NCI-H146 treated with DMSO at 0.1 percent for 48 hours (cell line): ENCODE results near the gene C16orf78.
A peak's percentile ranks its signal among the peaks of the same experiment; 100 is the strongest.

Source experiments
- DNase-seq: peaks from one replicate; lab custom pipeline; 2025; ENCODE audit not compliant: unreplicated experiment; lab: John Stamatoyannopoulos, UW

C16orf78 gene

DNA sequence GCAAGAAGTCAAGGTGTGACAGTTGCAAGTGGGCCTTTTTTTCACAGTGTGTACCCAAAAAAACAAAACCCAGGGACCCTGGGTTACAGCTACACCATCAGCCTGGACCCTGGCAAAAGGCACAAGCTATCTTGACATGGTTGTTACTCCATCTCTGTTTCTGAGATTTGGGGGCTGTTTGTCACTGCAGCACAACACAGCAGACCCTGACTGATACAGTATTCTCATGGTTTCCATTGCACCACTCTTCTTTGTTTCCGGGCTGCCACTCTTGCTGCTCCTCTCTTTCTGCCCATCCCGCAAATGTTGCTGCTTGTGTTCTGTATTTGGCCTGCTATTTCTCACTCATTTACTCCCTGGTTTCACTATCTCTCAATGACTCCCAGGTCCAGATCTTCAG is 55.2 kb downstream of the C16orf78 start:
- DNase-seq, result no peak

DNA sequence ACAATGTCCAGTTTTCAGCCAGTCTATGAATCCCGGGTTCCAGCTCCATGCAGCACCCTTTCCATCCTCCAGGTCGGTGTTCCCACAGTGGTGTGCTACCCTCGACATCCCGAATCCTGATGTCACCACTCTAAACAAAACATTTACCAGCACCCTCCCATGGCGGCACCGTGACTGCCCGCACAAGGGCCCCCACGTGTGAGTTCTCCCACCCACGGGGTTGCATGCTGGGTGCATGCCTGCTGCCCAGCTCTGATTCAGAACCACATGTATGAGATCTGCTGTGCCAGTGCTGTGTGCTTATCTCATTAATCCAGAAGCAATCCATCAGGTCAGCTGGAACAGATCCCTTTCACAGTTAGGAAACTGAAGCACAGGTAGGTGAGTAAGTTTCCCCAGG is 57.4 kb downstream of the C16orf78 start:
- DNase-seq, result no peak

DNA sequence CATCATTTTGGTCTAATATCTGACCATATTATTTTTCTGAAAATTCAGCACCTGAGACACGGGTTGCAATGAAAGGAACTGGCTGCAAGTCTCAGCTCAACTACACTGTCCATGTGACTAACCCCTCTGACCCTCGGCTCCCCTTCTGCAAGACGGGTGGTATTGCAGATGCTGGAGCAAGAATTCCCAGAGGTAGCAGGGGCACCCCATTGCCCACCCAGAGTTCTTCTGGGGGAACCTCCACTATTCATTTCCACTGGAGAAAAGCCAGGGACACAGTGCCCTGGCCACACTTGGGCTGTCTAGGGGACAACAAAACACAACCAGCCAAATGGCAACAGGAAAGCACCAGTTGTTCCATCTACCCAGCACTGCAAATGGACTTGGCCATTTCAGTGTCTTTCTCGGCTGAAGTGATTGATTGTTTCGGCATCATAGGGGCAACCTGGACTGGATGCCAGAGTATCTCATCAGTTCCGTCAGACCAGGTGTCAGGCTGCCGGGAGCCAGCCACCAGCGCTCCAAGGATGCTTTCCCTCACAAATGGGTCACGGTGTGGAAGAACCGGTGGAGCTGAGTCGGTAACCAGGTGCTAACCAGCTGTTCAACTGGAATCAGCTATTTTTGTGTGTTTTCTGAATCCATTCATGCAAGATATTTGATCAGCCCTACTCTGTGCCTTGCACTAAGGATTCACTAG is 58.1 kb downstream of the C16orf78 start:
- no peak for DNase-seq

DNA sequence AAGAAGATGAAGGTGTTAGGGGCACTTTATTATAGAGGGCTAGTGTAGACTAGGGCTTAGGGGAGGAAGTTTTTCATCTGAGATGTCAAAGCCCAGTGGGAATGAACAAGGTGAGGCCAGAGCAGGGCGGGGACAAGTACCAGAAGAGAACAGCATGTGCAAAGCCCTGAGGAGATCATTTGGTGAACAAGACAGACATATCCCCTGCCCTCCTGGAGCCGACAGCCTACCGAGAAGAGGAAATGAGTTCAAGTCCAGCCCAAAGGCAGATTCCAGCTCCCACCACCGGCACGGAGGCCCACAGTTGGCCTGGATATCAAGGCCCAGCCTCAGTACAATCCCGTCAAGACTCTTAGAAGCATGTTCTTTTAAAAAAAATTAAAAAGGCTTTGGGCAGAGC is 61.1 kb downstream of the C16orf78 start:
- no peak for DNase-seq

DNA sequence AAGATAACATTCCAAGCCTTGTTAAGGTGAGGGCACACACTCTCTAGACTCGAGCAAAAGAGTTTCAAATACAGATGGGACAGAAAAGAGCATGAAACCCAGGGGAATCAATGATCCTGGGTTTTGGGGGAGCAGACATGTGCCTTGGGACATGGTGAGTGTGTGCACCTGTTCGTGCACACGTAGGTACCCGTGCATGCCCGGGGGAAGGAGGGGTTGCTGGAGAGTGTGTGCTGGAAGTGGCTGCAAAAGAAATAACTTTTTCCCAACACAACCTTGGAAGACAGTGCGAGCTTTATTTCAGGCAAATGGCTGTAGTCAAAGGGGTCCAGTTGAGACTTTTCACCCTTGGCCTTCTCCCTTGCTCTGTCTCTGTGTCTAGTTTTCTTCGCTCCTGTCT is 62.6 kb downstream of the C16orf78 start:
- DNase-seq, result no peak

DNA sequence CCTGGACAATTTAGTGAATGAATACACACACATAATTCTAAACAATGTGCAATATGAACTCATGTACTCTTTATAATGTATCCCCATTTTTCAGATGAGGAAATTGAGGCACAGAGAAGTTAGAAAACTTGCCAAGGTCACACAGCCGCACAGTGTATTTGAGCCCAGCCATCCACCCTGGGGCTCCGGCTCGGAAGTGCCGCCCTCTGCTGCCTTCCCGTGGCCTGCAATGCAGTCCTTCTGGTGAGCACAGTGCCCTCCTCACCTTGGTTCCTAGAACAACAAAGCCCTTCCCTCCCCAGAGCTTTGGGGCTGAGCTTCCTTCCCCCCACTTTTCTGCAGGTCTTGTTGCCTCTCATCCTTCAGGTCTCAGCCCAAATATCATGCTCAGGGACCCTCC is 63.7 kb downstream of the C16orf78 start:
- DNase-seq, result no peak

DNA sequence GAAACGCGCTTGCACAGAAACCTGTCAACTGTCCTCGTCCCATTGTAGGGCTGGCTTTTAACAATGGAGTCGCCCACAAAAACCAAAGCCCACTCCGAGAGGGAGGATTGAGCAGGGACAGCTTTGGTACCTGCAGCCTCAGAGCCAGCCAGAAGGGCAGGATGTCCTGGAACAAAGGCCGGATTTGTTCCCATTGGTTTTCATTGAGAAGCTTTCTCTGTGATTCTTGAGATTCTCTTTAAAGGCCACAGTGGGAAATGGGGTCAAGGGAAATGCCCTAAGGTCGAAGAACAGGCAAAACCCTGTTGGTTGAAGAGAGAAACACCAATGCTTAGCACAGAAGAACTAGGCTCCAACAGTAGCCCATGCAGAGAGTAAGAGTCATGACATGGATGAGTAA is 65.4 kb downstream of the C16orf78 start:
- DNase-seq, result no peak

DNA sequence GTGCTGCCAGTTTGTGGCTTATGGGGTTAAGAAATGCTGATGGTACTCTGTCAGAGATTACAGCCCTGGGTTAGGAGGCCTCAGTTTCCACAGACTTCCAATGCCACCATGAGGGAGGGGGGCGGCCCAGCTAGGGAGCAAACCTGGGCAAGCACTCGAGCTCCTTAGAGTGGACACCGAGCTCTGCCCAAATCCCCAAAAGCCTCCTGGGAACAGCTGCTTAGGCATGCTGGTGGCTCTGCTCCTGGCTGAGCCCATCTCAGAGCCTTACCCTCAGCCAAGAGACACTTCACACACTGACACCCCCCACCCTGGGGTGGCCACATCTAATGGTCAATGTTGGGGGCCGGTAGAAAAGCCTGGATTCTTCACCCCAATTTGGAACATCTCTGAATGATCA is 66.1 kb downstream of the C16orf78 start:
- no peak for DNase-seq

DNA sequence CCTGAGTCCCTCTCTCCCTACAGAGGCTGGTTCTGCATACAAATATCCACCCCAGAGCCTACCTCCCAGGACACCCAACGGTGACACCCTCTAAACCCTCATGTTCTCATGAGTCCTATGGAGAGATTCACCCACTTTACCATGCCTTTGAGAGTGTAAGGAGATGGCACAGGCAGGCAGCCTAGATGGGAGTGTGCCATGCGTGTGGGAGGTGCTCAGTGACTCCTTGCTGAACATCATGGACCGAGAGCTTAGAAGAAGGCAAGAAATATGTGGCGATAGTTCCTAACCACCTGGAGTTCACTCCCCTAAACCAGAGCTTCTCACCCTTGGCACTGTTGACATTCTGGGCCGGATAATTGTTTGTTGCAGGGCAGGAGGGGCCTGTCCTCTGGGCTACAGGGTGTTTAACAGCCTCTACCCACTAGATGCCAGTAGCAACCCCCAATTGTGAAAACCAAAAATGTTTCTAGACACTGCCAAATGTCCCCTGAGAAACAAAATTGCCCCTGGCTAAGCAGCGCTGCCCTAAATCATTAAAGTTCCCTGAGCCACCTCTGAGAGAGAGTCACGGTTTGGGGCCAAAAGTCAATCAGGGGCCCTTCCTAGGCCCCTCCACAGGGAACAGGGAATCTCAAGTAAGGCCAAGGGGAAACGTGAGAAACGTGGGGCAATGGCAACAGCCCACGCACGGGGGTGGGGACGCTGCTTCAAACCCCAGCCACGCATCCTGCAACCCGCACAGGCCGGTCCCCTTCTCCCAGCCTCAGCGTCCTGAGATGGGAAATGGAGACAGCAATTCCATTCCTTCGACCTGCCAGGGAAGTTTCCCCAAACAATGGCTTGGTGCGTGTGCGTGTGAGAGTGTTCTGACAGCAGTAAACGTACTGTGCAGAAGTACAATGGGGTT is 66.8 kb downstream of the C16orf78 start:
- no peak for DNase-seq

DNA sequence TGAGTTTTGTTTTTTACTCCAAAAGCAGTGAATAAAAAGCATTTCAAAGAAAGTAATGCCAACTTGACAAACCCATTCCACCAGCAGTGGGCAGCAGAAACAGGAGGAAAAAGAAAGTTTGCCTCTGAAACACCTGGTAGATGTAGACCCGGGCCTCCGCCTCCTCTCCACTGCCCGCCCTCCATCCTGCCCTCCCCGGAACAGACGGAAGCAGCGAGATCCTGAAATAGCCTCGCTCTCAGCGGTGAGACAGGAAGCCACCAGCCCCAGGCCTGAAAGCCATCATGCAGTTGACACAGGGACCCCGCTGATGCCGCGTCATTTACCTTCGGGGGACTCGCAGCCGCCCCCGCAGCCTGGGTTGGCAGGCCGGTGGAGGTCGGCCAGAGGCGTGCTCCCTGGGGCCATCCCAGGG is 67.8 kb downstream of the C16orf78 start:
- DNase-seq, result peak; percentile 75

DNA sequence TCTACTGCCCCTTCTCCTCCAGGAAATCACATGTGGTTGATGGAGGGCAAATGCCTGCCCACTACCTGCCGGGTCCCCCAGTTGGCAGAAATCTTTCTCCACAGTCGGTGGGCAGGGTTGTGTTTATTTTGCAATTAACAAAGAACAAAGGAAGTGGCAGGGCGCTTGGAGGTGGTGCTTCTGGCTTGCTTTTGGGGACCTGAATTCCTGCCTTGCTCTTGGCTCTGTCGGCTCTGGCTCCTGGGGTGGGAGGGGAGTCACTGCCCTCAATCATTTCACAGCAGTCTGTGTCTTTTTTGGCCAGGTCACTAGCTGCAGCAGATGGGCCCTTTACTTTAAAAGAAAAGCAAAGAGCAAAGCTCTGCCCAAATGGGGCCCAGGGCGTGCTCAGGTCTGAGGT is 69.2 kb downstream of the C16orf78 start:
- DNase-seq, result no peak

DNA sequence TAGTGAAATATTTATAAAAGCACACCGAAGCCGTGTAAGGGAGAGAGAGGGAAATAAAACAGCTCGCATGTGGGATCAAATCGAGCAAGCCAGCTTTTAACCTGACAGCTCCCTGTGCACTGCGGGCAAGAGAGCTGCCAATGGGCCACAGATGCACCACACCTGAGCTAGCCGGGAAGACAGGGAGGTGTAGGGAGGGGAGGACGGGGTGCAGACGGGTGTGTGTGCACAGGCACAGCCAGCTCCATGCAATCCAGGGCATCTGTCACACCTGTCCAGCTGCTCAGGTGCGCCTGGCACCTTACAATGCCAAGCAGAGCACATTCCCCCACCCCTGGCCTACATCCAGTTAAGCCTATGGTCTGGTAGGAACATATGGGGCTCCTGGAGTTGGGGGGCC is 70.0 kb downstream of the C16orf78 start:
- DNase-seq, result no peak

DNA sequence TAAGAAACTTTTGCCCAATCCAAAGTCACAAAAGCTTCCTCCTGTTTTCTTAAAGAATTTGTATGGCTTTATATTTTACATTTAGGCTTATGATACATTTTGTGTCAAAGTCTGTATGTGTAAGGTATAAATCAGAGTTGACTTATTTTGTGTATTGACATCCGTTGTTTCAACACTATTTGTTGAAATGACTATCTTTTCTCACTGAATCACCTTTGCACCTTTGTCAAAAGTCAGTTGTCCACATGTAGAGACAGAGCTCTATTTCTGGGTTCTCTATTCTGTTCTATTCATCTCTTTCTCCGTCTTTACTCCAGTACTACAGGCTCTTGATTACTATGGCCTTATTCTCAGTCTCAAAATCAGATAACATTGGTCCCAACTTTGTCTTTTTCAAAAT is 73.2 kb downstream of the C16orf78 start:
- no peak for DNase-seq
